ENCODE measurements around the gene EGFR. TPM values are rescaled to one million over a fixed set of nuclear protein-coding genes. Genes with fewer than 3 reads are reported as not detected.
A peak's percentile ranks its signal among the peaks of the same experiment; 100 is the strongest.

Gene EGFR
- total and polyA plus RNA-seq, 9 donors = 13.0 to 54.6 (median 41.7) TPM

GRCh38 chr7:55189146-55189766 lies 170.4 kb downstream of the EGFR start:
- H3K4me3 ChIP-seq = no peak overlapping the region
- intact Hi-C loops (cut with DNase I) = loop anchor here in 1 of 4 donors (5.0 to 10.0 kb wide), 3 partner anchors 66 to 392 kb away; no protein-coding TSS in a partner anchor
- 63 to 68% (median 63%) methylated on average over 11 of the region's 11 CpGs for WGBS, 3 donors
- DNase-seq = peak in 1 of 5 donors; percentile 46
- peaks cover 26% of the 10 kb centered on the region for H3K4me1 ChIP-seq (ENCODE audit: insufficient read depth)
- no peaks in the 10 kb centered on the region for H3K27me3 ChIP-seq
- H3K9me3 ChIP-seq = no peaks in the 10 kb centered on the region
- no peaks in the 10 kb centered on the region for H3K36me3 ChIP-seq
- TF ChIP-seq EP300 (IDR thresholded peaks at IDR 0.05) (no peak), POLR2A (IDR thresholded peaks at IDR 0.05) (no peak)
- TF ChIP-seq, protein P1, sequence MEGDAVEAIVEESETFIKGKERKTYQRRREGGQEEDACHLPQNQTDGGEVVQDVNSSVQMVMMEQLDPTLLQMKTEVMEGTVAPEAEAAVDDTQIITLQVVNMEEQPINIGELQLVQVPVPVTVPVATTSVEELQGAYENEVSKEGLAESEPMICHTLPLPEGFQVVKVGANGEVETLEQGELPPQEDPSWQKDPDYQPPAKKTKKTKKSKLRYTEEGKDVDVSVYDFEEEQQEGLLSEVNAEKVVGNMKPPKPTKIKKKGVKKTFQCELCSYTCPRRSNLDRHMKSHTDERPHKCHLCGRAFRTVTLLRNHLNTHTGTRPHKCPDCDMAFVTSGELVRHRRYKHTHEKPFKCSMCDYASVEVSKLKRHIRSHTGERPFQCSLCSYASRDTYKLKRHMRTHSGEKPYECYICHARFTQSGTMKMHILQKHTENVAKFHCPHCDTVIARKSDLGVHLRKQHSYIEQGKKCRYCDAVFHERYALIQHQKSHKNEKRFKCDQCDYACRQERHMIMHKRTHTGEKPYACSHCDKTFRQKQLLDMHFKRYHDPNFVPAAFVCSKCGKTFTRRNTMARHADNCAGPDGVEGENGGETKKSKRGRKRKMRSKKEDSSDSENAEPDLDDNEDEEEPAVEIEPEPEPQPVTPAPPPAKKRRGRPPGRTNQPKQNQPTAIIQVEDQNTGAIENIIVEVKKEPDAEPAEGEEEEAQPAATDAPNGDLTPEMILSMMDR (IDR thresholded peaks at IDR 0.05) = peak in 1 of 3 donors; percentile 43
- peak overlapping the region in 1 of 2 donors; percentile 42 for H3K27ac ChIP-seq

DNA sequence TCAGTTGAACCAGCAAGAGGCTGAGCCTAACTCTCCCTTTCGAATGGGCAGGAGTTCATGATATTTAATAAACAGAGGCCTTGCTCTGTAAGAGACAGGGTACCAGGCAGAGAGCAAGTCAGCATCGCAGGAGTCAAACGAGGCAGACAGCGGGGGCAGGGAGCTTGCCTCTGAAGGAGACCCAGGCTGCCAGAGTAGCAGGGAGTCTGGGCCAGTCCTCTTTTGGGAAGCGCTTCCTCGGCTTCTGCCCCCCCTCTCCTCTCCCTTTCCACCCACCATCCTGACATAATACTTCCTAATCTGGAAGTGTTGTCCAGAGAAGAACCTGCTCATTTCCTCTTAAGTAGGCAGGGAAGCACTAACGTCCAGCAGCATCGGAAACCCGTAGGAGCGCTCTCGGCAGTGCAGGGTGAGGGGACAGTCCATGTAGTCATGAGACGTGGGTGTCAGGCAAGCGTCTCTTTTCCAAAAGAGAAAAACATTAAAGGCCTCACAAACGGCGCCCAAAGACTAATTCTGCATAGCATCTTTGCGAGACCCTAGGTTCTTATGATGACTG lies 171.1 kb downstream of the EGFR start:
- Histone ChIP-seq H3K27ac (peak overlapping the region in 1 of 2 donors; percentile 42), H3K4me1 (ENCODE audit: insufficient read depth) (peaks cover 26% of the 10 kb centered on the region), H3K27me3 (no peaks in the 10 kb centered on the region), H3K4me3 (no peak overlapping the region), H3K36me3 (no peaks in the 10 kb centered on the region), H3K9me3 (no peaks in the 10 kb centered on the region)
- 67 to 75% (median 72%) methylated on average over 16 of the region's 16 CpGs for WGBS, 3 donors
- DNase-seq = peak in 1 of 5 donors; percentile 46
- TF ChIP-seq POLR2A (IDR thresholded peaks at IDR 0.05) (no peak), EP300 (IDR thresholded peaks at IDR 0.05) (no peak)
- TF ChIP-seq, protein P1 (IDR thresholded peaks at IDR 0.05) = no peak
- intact Hi-C loops (cut with DNase I) = loop anchor here in 1 of 4 donors (5.0 to 10.0 kb wide), 3 partner anchors 65 to 393 kb away; no protein-coding TSS in a partner anchor

DNA sequence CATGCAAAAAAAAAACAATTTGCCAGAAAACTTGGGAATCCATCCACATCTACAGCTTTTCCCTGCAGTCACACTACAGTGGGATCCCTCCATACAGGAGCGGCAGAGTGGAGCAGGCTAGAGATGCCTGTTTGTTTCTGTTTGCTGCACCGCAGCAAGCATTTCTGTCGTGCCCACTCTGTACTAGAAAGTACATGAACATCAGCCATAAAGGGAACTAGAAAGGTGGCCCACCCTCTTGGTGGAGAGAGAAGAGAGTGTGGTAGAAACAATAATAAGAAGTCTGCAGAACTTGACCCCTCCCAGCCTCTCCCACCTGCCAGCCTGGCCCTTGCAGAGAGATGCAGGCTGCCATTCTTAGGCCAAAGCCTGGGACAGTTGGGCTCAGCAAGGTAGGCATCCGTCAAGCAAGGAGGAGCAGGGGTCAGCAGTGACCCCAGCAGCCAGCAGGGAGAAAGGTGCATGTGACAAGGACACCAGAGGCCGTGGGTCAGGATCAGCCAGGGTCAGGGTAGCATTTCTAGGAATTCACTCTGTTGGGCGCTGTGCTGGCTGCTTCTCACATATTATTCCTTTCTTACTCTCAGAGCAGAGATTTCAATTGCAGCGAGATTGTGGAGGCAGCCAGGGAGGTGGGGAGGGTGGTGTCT lies 171.8 kb downstream of the EGFR start:
- Histone ChIP-seq H3K4me3 (no peak overlapping the region), H3K27me3 (no peaks in the 10 kb centered on the region), H3K36me3 (no peaks in the 10 kb centered on the region), H3K4me1 (ENCODE audit: insufficient read depth) (peaks cover 26% of the 10 kb centered on the region), H3K27ac (no peak overlapping the region), H3K9me3 (no peaks in the 10 kb centered on the region)
- intact Hi-C loops (cut with DNase I) = no loop called here
- TF ChIP-seq EP300 (IDR thresholded peaks at IDR 0.05) = no peak
- TF ChIP-seq, protein P1 (IDR thresholded peaks at IDR 0.05) = no peak
- no peak for DNase-seq
- 42 to 65% (median 55%) methylated on average over 7 of the region's 7 CpGs for WGBS, 3 donors

DNA sequence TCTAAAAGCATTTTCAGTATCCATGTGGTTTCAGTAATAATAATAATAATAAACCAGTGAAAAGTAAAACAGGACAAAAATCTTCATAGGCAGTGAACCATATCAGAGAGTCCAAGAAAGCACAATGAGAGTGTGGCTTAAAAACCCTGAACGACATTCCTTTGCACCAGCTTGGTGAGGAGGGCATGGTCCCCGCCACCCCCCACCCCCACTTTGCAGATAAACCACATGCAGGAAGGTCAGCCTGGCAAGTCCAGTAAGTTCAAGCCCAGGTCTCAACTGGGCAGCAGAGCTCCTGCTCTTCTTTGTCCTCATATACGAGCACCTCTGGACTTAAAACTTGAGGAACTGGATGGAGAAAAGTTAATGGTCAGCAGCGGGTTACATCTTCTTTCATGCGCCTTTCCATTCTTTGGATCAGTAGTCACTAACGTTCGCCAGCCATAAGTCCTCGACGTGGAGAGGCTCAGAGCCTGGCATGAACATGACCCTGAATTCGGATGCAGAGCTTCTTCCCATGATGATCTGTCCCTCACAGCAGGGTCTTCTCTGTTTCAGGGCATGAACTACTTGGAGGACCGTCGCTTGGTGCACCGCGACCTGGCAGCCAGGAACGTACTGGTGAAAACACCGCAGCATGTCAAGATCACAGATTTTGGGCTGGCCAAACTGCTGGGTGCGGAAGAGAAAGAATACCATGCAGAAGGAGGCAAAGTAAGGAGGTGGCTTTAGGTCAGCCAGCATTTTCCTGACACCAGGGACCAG lies 172.5 kb downstream of the EGFR start:
- H3K36me3 ChIP-seq = no peaks in the 10 kb centered on the region
- intact Hi-C loops (cut with DNase I) = no loop called here
- WGBS, 3 donors = 50 to 76% (median 68%) methylated on average over 17 of the region's 17 CpGs

More for the DNA sequence above, 172.5 kb downstream of the EGFR start:
- no peak overlapping the region for H3K4me3 ChIP-seq
- no peaks in the 10 kb centered on the region for H3K27me3 ChIP-seq
- TF ChIP-seq, protein P1 (IDR thresholded peaks at IDR 0.05) = no peak
- TF ChIP-seq EP300 (IDR thresholded peaks at IDR 0.05) (no peak), POLR2A (IDR thresholded peaks at IDR 0.05) (no peak)
- no peaks in the 10 kb centered on the region for H3K9me3 ChIP-seq
- H3K4me1 ChIP-seq (ENCODE audit: insufficient read depth) = peaks cover 26% of the 10 kb centered on the region
- no peak overlapping the region for H3K27ac ChIP-seq
- DNase-seq = no peak
